Activated naive CD8-positive, alpha-beta T cell treated with anti-CD3 and anti-CD28 coated beads, Interleukin-2, amount 50 U/mL, for 24 hours (primary cell): ENCODE results near the gene CFAP74.

ENCODE experiments used
- ATAC-seq: fragments of 150-1000 bp; cut with Tn5 transposase; one replicate; pipeline ENCODE4 v1.10.0; 2021
- DNase-seq: peaks from one replicate; pipeline ENCODE4 v3.0.0; 2021
- H3K27ac Mint-ChIP-seq: one replicate; pipeline ENCODE4 v1.8.0; 2021; ENCODE audit warnings: mild to moderate bottlenecking, mixed read lengths
- H3K27me3 Mint-ChIP-seq: one replicate; pipeline ENCODE4 v1.8.0; 2021; ENCODE audit warnings: mixed read lengths
- H3K36me3 Mint-ChIP-seq: one replicate; pipeline ENCODE4 v1.8.0; 2021; ENCODE audit warnings: low read depth, mixed read lengths
- H3K4me1 Mint-ChIP-seq: one replicate; pipeline ENCODE4 v1.8.0; 2021; ENCODE audit warnings: mixed read lengths
- H3K4me3 Mint-ChIP-seq: one replicate; pipeline ENCODE4 v1.8.0; 2021; ENCODE audit warnings: mild to moderate bottlenecking, moderate library complexity, mixed read lengths
- H3K9me3 Mint-ChIP-seq: one replicate; pipeline ENCODE4 v1.8.0; 2021; ENCODE audit warnings: mixed read lengths

Gene CFAP74

GRCh38 chr1:1900883-1901640 lies 102.5 kb downstream of the CFAP74 start:
- Mint-ChIP-seq H3K4me3 (no peak overlapping the region), H3K36me3 (no peaks in the 10 kb centered on the region), H3K4me1 (peaks cover 4% of the 10 kb centered on the region), H3K9me3 (no peaks in the 10 kb centered on the region), H3K27me3 (peaks cover 1% of the 10 kb centered on the region), H3K27ac (no peak overlapping the region)
- ATAC-seq (no peak), DNase-seq (no peak)

GRCh38 chr1:1899967-1900327 lies 103.6 kb downstream of the CFAP74 start:
- Mint-ChIP-seq H3K4me3 (no peak overlapping the region), H3K27ac (no peak overlapping the region), H3K9me3 (no peaks in the 10 kb centered on the region), H3K4me1 (peaks cover 7% of the 10 kb centered on the region), H3K27me3 (peaks cover 3% of the 10 kb centered on the region), H3K36me3 (no peaks in the 10 kb centered on the region)
- no peak for DNase-seq
- ATAC-seq, result no peak

- Mint-ChIP-seq H3K9me3 (no peaks in the 10 kb centered on the region), H3K36me3 (no peaks in the 10 kb centered on the region), H3K4me1 (peaks cover 12% of the 10 kb centered on the region), H3K4me3 (no peak overlapping the region), H3K27ac (no peak overlapping the region), H3K27me3 (peaks cover 3% of the 10 kb centered on the region)
- DNase-seq (no peak), ATAC-seq (peak; percentile 11)
These were observed 104.2 kb downstream of the CFAP74 start for GRCh38 chr1:1899266-1899966.

GRCh38 chr1:1898246-1898933 lies 105.2 kb downstream of the CFAP74 start:
- Mint-ChIP-seq H3K4me1 (peaks cover 13% of the 10 kb centered on the region), H3K4me3 (no peak overlapping the region), H3K36me3 (no peaks in the 10 kb centered on the region), H3K27ac (no peak overlapping the region), H3K9me3 (no peaks in the 10 kb centered on the region), H3K27me3 (peaks cover 3% of the 10 kb centered on the region)
- ATAC-seq, result no peak
- no peak for DNase-seq

- DNase-seq (no peak), ATAC-seq (no peak)
- Mint-ChIP-seq H3K27ac (no peak overlapping the region), H3K4me1 (peaks cover 28% of the 10 kb centered on the region), H3K36me3 (no peaks in the 10 kb centered on the region), H3K27me3 (peaks cover 3% of the 10 kb centered on the region), H3K9me3 (no peaks in the 10 kb centered on the region), H3K4me3 (no peak overlapping the region)
These were observed 107.9 kb downstream of the CFAP74 start for GRCh38 chr1:1895456-1896336.

GRCh38 chr1:1895060-1895418 lies 108.5 kb downstream of the CFAP74 start:
- H3K27ac Mint-ChIP-seq, result no peak overlapping the region

GRCh38 chr1:1894354-1895059 lies 109.1 kb downstream of the CFAP74 start:
- peaks cover 28% of the 10 kb centered on the region for H3K4me1 Mint-ChIP-seq
- DNase-seq (no peak), ATAC-seq (no peak)
- H3K27ac Mint-ChIP-seq, result no peak overlapping the region
- no peaks in the 10 kb centered on the region for H3K36me3 Mint-ChIP-seq
- no peaks in the 10 kb centered on the region for H3K9me3 Mint-ChIP-seq
- peaks cover 3% of the 10 kb centered on the region for H3K27me3 Mint-ChIP-seq
- H3K4me3 Mint-ChIP-seq, result no peak overlapping the region

More at GRCh38 chr1:1895060-1895418, 108.5 kb downstream of the CFAP74 start:
- no peaks in the 10 kb centered on the region for H3K36me3 Mint-ChIP-seq
- no peaks in the 10 kb centered on the region for H3K9me3 Mint-ChIP-seq
- H3K4me3 Mint-ChIP-seq, result no peak overlapping the region
- no peak for ATAC-seq
- DNase-seq, result no peak
- H3K27me3 Mint-ChIP-seq, result peaks cover 3% of the 10 kb centered on the region
- peaks cover 28% of the 10 kb centered on the region for H3K4me1 Mint-ChIP-seq

- no peaks in the 10 kb centered on the region for H3K9me3 Mint-ChIP-seq
- ATAC-seq, result no peak
- peaks cover 4% of the 10 kb centered on the region for H3K36me3 Mint-ChIP-seq
- no peak for DNase-seq
- no peak overlapping the region for H3K27ac Mint-ChIP-seq
- peaks cover 3% of the 10 kb centered on the region for H3K27me3 Mint-ChIP-seq
- no peak overlapping the region for H3K4me3 Mint-ChIP-seq
- peaks cover 29% of the 10 kb centered on the region for H3K4me1 Mint-ChIP-seq
These were observed 109.6 kb downstream of the CFAP74 start for GRCh38 chr1:1893997-1894353.

- DNase-seq (no peak), ATAC-seq (no peak)
- no peak overlapping the region for H3K27ac Mint-ChIP-seq
- peaks cover 34% of the 10 kb centered on the region for H3K4me1 Mint-ChIP-seq
- H3K9me3 Mint-ChIP-seq, result no peaks in the 10 kb centered on the region
- peaks cover 6% of the 10 kb centered on the region for H3K36me3 Mint-ChIP-seq
- H3K4me3 Mint-ChIP-seq, result peak overlapping the region; percentile 30
- H3K27me3 Mint-ChIP-seq, result peaks cover 3% of the 10 kb centered on the region
These were observed 110.1 kb downstream of the CFAP74 start for GRCh38 chr1:1893291-1893985.

- ATAC-seq (no peak), DNase-seq (no peak)
- H3K36me3 Mint-ChIP-seq, result peaks cover 10% of the 10 kb centered on the region
- peaks cover 3% of the 10 kb centered on the region for H3K27me3 Mint-ChIP-seq
- no peaks in the 10 kb centered on the region for H3K9me3 Mint-ChIP-seq
- peak overlapping the region; percentile 87 for H3K27ac Mint-ChIP-seq
- peaks cover 41% of the 10 kb centered on the region for H3K4me1 Mint-ChIP-seq
- H3K4me3 Mint-ChIP-seq, result peak overlapping the region; percentile 86
These were observed 110.8 kb downstream of the CFAP74 start for GRCh38 chr1:1892763-1893120.

- Mint-ChIP-seq H3K27ac (peak overlapping the region; percentile 87), H3K27me3 (peaks cover 3% of the 10 kb centered on the region), H3K4me3 (peak overlapping the region; percentile 86), H3K36me3 (peaks cover 11% of the 10 kb centered on the region), H3K9me3 (no peaks in the 10 kb centered on the region), H3K4me1 (peaks cover 46% of the 10 kb centered on the region)
- DNase-seq (no peak), ATAC-seq (no peak)
These were observed 111.4 kb downstream of the CFAP74 start for GRCh38 chr1:1892079-1892762.

GRCh38 chr1:1891349-1892078 lies 112.1 kb downstream of the CFAP74 start:
- ATAC-seq (peak; percentile 40), DNase-seq (peak; percentile 70)
- H3K4me1 Mint-ChIP-seq, result peaks cover 52% of the 10 kb centered on the region

More at GRCh38 chr1:1891349-1892078, 112.1 kb downstream of the CFAP74 start:
- H3K27me3 Mint-ChIP-seq, result peaks cover 3% of the 10 kb centered on the region
- H3K36me3 Mint-ChIP-seq, result peaks cover 15% of the 10 kb centered on the region
- H3K27ac Mint-ChIP-seq, result peak overlapping the region; percentile 87
- H3K9me3 Mint-ChIP-seq, result no peaks in the 10 kb centered on the region
- H3K4me3 Mint-ChIP-seq, result peak overlapping the region; percentile 86
